Endometrial microvascular endothelial cells (primary cell): ENCODE results near the gene NEK10. TPM values are rescaled to one million over a fixed set of nuclear protein-coding genes. Genes with fewer than 3 reads are reported as not detected.

Experiments
- in situ Hi-C: cut with HindIII; loops from 2 replicates; pipeline ENCODE4 v1.10.0; 2017; ENCODE audit warnings: low sequenced_read_pairs, low pct_unique_long_range_greater_than_20kb; ENCODE audit errors: inconsistent ontology term
- total RNA-seq: library from RNA; depleted of rRNA; stranded (reverse); fragments of >200 nt; gene quantifications from one replicate; pipeline ENCODE4 v1.2.3, GENCODE V29; 2015; ENCODE audit errors: inconsistent ontology term

NEK10 gene
- total RNA-seq, 1 donor from 2014 or later, result 0.28 TPM

DNA sequence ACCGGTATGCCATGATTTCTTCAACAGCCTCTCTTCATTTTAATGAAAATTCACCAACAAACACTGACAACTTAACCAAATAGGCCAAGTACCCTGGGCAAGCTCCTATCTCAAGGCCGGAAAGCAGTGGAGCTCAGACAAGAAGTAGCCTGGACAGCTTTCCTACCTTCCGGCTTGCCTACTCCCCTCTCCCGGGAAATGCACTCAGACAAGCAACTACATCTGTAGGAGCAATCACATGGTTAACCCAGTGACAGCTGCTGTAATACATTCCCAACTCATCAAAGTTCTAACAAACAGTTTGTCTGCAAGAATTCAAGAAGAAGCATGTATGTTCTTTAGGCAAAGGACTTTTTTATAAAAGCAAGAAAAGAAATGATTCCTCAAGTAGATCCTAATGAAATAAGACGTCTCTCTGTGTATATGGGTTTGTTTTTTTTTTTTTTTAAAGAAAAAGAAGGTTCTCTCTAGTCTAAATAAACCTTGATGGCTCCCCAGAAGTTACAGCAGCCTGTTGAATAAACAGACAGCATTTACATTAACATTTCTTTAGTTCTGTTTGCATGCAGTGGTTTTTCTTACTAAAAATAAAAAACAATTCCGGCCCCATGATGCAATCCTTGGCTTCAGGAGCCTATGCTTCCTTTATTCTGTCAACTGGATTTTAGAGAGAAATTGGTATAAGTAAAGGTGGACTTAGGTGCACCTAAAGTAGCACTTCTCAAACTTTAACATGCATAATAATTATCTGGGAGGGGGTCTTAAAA lies 278.7 kb downstream of the NEK10 start:
- in situ Hi-C loops, result no loop called here

DNA sequence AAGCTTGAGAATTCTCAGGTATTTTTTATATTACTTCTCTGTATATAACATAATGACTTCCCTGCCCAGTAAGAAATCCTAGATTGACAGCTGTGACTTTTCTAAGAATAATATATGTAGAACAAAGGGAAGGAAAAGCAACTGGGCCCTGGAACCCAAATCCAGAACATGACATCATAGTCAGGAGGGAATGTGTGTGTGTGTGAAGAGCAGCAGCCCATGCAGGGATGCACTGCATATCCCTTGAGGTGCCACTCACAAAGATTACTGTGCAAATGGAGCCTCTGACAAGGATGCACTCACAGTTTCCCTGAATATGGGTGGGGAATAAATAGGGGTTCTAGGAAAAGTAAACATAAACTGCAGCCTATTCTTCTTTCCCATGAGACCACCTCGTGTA lies 279.5 kb downstream of the NEK10 start:
- in situ Hi-C loops, result no loop called here

DNA sequence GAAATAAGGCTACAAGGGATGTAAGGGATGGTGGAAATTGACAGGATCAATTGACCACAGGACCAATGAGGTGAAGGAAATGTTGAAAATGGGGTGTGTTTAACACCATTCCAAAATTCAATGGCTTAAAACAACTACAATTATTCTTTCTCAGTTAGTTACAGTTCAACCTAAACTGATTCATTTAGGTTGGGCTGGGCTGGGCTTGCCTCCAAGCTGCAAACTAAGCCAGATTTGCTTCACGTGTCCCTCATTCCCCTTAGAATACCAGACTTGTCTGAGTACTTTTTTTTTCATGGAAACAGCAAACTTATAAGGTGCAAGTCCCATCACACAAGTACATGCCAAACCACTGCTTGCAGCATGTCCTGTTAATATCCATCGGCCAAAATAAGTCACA lies 280.1 kb downstream of the NEK10 start:
- in situ Hi-C loops, result no loop called here

DNA sequence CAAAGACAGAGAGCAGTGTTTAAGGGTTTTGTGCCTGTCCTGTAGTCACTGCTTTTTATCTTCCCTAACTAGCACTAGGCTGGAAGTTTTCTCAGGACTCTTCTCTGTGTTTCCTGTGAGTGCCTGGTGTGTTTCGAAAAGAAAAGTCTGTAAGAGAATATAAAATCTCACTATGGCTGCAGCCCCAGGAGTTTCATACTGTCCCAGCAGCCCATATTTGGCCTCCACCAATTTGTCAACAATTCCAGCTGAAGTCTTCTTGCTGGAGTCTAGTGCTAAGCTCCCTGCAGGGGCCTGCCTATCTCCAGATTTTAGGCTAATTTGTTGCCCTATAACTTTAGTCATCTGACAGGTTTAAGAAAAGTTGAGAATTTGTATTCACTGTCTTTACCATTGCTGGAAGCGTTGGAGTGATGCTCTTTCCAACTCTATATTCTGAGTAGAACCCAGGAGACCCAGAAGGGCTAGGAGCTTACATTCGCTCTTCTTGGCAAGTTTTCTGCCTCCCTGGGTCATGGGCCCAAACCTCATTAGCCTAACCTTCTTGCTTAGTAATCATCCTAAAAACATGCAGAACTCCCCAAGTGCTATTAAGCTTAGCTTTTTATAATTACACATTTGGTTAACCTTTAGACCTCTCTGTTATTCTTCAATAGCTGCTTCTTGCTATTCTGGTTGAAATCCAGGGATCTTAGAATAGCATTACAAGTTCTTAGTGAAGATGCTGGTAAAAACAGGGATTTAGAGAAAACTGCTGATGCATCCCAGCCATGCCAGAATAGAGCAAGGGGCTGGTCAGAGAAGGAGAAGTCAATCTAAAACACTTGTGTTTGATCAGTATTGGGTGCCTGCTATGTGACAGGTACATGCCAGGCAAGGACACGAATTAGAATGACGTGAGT lies 283.1 kb downstream of the NEK10 start:
- in situ Hi-C loops, result no loop called here

DNA sequence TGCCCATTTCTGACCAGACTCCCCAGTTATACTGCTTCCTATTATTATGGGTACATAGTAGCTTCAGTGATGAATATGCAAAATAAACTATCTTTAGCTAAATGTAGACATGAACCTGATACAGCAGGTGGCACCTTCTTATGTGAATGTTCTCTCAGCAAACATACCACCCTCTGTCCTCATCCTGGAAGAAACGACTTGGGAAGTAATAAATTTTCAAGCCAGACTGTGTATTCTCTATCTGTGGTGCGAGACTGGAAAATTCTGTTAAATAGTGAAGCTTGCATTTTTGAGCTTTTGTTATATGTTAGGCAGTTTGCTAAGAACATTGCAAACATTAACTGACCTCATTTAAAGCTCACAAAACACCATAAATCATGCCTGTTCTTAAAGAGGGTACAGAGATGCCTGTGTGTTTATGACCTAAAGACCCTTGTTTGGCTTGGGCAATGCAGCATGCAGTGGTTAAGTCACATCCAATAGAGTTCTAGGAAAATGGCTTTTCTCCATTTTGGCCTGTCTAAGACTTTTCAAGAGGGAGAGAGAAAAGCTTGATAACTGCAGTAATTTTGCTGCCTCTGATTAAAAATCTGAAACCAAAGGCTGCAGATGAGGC lies 287.1 kb downstream of the NEK10 start:
- in situ Hi-C loops, result no loop called here

DNA sequence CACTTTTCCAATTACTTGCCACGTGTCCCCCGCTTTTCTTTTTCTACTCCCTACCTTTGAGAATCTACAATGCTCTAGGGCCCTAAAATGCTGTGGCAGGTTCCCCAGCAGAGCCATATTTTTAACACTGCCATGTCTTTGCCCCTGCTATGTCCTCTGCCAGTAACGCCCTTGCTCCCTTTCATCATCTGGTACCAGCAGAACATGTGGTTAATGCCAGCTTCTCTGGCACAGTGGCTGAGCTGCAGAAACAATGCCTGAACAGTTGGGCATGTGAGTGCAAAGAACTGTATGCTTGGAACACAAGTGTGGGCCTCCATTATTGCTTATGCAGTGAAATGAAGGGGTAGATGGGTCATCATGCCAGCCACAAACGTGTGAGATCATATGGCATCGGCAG lies 287.6 kb downstream of the NEK10 start:
- in situ Hi-C loops, result no loop called here

DNA sequence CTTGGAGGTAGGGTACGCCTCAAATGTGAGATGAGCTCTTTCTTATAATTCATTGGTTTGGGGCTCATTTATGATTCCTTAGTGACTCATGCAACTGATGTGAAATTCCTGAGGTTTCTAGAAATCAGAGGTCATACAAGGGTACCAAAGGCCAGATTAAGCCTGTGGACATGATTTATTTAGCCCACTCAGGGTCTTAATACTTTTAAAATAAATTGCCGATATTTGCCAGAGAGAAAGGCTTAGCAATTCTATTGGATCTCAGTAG lies 289.0 kb downstream of the NEK10 start:
- in situ Hi-C loops, result no loop called here

DNA sequence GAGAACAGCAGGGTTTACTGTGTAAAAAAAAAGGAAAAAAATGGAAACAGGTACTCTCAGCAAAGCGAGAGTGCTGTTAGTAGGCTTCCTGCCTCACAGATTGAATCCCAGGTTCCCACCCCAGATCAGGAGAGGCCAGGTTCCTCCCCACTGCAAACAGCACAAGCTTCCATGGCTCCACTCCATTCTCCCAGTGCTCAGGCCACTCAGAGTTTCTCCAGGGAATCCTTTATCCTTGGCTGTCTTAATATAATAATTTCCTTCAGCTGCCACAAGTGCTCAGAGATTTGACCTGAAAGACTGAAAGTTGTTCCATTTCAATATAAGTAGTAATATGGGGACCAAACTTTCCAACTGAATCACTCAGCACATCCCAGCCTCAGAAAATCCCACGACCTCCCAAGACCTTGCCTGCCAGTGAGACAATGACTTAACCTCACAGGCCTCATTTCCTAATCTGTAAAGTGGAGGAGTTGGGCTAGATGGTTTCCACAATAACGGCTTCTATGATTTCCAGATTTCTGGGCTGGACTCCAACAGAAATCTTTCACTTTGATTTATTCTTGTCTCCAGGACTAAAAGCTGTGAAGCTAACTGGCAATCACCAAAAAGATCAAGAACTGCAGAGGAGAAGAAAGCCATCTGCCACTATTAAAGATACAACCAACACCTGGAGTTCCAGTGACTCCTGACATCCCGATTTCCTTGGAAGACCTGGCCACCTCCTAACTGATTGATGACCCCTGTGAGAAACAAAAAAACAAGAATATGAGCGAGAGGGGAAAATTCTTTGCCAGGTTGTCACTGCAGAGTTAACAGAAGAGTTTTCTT lies 289.5 kb downstream of the NEK10 start:
- in situ Hi-C loops, result no loop called here

DNA sequence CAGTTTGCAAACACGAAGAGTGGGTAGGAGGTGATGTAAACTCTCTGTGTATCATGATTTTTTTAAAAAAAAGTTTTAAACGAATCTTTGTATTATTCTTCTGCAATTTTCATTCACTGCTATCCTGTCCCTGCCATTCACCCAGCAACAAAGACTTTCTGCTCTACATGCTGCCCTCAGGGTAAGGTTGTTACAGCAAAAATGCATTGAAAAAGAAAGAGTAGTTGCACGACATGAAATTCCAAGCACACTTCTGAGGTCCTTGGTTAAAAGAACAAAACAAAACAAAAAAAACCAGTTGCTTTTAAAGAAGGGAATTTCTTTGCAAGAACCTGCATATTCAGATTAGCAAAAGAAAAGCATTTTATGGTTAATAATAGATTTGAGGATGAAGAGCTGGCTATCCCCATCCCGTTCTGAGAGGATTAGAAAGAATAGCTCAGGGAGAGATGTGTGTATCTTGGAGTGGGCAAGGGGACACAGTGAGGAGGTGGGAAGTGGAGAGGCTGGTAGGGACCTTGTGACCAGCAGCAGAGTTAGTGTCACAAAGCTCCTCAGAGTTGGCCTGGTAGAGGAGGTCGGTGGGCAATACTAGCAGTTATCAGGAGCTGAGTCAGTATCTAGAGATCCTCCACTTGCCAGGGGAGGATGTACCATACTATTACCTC lies 290.8 kb downstream of the NEK10 start:
- in situ Hi-C loops, result no loop called here

DNA sequence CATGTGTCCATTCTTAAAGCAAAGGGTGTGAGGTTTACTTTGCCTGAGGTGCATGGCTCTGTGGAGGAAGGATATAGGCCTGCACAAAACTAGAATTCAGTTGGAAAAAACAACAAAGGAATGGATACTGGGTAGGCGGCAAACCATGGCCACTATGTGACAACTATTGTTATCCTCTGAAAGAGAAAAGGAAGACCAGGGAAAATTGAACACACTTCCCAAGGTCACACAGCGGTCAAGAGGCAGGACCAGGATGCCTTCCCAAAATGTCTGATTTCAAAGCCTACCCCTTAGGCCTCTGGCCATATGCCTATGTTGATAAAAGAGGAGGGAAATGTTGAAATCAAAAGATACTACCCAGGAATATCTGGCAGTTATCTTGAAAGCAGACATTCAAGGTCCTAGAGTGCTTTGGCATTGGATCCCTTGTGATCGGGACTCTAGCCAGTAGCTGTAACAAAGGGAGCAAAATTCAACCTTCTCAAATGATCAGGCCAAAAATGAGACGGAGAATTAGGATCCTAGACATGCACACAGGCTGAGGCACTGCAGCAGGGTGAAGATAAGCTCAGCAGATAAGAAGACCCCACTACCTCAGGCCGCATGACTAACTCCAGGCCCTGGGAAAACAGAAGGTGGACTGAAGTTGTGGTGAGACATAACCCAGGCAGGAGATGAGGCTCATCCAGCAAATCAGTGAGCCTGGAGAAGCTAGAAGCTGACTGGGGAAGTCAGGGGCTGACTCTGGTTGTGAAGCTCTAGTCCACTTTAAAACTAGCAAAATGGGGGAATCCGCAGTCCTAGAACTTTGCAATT lies 292.2 kb downstream of the NEK10 start:
- in situ Hi-C loops, result no loop called here

DNA sequence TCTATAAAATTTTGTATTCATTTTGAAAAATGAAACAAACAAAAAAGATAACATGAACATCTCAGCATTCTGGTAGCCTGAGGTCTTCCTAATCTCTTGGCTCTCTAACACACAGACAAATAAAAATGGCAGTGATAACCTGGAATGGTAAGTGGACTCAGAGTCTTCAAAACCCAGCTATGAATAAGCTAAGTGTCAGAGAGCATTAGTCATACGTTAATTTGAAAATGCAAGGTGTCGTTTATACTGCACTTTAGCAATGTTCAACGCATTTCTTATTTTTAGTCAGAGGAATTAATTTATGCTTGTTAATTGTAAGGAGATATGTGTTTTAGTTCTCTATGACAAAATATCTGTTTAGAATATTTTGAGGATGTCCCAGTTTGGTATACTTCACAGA lies 294.3 kb downstream of the NEK10 start:
- in situ Hi-C loops, result no loop called here

DNA sequence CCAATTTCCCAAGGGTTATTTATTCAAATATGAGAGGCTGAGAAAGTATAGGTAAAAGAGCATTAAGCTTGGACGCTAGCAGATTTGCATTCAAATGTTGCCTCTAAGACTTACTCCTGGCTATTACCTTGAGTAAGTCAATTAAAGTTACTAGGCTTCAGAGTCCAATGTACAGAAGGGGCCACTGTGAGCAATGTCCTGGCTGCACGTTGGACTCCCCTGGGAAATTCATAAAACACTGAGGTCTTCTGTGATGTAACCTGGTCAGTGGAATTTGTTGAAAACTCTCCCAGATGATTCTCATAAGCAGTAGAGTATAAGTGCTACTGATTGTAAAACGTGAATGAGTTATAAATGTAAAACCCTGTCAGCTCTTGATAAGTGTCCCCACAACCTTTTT lies 295.3 kb downstream of the NEK10 start:
- in situ Hi-C loops, result no loop called here

DNA sequence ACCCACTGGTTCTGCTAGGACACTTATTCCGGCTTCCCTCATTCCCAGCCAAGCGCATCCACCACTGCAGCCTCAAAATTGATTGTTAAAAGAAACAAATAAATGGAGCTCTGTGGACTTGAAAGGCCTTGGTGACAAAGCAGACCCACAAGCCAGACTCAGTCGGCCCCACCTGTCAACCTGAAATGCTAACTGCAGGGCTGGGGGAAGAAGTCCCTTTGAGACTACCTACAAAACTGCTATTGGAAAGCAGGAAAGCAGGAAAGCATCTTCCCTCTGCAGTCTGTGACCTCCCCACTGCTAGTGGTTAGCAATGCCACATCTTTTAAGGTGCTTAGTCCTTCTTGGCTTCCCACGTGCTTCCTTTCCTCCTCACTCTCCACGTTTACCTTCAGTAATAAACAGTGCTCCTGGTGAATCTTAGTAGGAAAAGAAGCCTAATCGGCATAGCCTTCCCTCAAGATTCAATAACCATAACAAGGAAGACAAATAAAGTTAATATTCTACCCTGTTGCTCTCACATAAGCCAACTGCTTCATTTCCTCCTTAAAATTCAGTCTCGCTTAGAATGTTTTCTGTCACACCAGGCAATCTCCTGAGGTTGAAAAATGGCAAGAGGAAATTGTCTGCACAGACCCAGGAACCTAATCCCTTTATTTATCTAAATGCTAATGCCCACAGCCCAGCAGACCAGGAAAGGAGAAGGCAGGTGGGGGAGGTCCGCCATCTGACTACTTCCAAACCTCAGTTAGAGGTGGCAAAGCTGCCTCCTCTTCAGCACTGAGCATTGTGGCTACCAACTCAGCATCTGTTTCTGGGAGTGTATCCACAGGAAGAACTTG lies 296.2 kb downstream of the NEK10 start:
- in situ Hi-C loops, result no loop called here

DNA sequence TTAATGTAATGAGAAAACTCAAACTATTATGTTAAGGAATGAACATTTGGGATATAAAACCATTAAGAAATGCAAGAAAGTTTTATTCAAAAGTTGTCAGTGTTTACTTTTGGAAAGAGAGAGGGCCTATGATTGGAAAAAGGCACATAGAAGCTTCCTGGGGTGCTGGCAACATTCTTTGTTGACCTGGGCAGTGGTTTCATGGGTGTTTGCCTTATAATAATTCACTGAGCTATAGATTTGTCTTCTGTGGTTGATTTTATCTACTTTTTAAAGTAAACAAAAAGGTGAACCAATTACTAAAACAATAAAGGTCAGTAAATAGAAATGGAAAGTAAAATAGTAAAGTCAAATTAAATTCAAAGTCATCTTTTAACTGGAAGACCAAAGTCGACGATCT lies 308.8 kb downstream of the NEK10 start:
- in situ Hi-C loops, result no loop called here
